Smooth muscle cell of the brain vasculature (primary cell): ENCODE measurements around the gene CSNK2A2.

Experiments used
- DNase-seq: peaks from one replicate; pipeline ENCODE4 v3.0.0-alpha.2; 2012; ENCODE audit warnings: low read depth, low spot score

CSNK2A2 gene

GRCh38 chr16:58198803-58199411, 1.0 kb upstream of the CSNK2A2 start:
- no peak for DNase-seq

DNA sequence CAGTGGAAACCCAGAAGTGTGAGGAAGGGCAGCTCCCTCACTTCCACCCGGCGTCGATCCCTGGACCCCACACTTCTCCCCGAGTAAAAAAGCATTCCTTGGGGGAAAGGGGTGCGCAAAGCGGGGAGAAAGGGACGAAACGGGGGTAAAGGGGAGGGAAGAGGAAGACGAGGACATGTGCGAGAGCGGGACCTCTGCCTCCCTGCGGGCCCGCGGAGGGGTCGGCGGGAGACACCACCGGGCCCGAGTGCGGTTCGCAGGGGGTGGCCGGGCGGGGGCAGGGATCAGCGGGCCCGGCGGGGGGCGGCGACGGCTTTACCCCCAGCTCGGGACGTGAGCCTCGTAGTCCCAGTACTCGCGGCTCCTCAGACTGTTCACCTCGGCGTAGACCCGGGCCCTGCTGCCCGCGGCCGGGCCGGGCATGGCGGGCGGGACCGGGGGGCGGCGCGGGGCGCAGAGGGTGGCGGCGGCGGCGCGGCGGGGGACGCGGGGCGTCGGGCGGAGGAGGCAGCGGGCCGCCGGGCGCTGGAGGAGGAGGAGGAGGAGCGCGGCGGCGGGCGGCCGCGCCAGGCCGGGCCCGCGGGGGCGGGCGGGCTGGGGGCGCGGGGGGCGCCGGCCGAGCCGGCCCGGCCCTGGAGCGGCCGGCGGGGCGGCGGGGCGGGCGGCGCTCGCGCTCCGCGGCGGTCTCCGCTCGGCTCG, 443 bp downstream of the CSNK2A2 start:
- DNase-seq, result no peak

DNA sequence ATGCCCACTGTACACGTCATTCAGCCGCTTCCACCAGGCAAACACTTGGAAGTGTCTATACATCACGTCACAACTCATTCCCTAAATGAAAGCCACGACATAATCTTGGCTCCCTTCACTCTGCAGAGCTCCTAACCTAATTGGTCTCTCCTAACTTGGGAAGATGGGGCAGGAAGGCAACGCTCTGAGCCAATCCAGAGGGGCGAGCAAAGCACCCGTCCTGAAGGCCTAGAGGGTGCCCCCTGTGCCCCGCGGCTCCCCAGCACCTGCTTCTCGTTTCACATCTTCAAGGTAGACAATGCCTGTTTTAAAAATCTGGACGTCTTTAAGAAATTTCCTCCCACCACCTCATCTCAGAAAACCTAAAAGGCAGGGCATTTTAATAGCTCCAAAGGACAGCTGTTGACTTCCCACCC, 1.0 kb downstream of the CSNK2A2 start:
- DNase-seq, result no peak

DNA sequence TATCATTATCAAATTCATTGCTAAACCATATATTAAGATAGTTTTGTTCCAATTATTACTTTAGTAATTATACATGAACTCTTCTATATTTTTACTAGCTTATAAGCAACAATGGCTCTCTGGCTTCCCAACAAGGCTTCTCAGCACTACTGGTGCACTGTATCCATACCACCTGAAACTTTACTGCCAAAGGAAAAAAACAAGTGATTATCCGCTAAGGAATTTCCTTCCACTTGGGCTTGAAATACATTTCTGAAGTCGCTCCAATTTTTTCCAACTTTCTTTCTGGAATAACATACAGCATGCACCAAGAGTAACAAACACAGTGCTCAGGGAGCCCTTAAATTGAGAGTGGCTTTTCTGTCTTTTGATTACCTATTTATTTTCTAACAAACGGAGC, 2.1 kb downstream of the CSNK2A2 start:
- DNase-seq, result no peak

DNA sequence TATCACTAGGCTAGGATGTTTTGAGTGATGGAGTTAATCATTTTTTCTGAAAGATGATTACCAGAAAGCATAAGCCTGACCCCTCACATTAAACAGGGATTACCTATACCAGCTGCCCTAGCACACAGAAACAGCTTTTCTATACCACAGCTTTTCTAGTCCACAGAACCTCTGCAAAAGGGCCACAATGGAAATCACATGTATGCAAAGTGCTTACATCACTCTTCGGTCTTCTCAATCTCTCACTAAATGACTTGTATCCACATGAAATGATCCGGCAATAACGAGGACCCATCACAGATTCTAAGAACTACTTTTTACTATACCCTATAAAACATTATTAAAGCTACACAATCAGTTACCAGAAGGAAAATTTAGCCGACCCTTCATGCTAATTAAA, 2.6 kb downstream of the CSNK2A2 start:
- DNase-seq, result no peak

GRCh38 chr16:58194790-58195189, 3.1 kb downstream of the CSNK2A2 start:
- DNase-seq, result no peak

DNA sequence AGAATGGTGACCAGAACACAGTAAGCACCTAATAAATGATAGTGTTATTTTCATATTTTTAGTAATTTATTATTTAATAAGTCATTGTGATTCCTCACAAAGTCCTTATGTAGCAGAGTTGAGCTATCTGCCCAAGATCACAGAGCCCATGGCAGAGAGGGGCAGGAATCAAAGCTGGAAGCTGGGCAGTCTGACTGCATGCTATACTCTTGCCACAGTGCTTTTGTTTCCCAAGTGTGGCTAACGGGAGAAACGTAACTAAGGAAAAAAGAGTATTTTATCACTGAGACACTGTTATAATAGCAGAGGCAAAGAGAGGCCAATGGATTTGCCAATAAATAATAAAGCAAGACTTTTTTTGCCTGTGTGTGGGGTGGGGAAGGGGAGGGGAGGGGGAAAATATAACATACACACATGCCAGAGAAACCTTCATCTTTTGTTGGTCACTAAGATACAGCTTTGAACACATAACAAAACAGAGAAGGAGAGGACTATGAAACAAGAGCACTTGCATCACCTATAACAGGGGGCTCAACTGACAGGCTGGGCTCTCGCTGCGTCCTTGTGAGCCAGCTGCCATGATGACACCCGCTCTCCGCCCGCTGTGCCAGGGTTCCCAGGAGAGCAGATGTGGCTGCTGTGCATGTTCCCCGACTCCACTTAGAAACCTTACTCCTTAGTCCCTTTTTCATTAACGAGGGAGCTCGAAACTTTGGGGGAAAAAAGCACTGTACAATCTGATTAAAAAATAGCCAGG, 10.1 kb downstream of the CSNK2A2 start:
- DNase-seq, result no peak

DNA sequence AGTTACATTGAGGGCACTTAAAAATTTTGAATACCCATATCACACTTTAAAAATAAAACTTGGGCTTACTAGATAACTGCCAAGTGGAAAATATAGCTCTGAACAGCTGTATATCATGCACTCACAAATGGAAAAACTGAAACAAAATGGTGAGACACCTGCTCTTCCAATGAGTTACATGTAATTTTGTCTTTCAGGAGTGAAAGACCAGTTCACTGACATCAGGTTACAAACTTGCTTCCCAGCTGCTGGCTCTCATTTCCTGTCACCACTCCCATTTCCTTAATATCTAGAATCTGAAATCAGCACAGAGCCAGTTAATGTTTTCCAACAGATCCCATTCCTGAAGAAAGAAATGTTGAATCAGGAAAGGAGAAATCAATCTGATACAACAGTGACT, 10.8 kb downstream of the CSNK2A2 start:
- no peak for DNase-seq

DNA sequence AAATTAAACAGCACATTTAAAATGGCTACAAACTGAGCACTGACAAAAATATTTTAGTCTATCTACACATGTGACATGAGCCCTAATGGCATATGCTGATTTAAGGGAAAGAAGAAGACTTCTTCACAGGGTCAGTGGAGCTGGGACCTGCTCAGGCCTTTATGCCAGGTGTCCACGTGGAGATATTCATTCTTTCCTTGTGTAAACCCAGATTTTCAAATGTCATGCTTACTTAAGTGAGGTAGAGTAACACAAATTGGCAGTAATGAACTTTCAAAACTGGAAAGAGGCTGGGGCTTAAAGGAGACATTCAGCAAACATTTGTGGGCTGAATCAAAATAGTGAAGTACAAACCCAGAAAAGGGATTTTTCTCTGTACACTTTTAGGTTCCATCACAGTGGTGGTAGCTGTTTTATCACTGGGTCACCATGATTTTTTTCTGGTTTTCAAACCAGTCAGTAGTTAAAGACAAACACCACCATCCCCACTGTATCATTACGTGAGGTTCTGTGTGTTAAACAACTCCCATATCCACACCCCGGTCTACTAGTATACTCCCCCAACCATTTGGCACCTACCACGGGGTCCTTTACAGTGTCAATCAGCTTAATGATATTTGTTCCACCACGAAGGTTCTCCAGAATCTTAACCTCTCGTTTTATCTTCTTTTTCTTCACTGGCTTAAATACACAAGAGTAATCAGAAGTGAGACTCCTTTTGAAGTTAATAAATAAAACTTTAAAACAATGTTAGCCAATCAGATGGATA, 11.5 kb downstream of the CSNK2A2 start:
- no peak for DNase-seq

GRCh38 chr16:58177353-58177710, 20.6 kb downstream of the CSNK2A2 start:
- DNase-seq, result no peak

DNA sequence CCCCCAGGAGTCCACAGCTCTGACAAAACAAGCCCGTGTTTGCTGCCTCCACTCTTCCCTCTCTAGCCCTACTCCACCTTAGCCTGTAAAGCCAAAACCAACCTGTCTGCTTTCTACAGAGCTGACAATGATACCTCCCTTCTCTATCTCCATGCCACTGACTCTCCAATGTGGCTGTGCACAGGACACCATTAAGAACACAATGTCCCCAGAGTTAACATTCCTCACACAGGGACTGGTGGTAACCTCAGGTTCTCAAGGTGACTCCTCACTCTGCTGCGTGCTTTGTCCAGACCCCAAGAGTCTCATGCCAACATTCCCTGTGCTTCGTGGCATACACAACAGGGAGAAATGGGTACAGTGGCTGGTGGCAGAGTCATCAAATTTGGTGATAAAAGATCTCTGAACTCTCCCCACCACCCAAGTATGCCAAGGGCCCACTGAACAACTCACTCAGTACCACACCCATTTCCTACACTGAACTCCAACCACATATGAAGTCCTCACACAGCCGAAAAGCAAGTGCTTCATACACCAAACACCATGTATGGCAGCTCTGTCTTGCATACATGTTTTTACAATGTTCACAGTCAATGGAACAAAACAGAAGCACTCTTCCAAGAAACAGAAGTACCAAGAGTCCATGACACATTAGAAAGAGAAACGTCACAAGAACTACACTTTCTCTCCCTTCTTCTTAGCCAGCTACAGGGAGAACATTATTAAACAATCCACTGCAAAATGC, 21.1 kb downstream of the CSNK2A2 start:
- DNase-seq, result no peak

DNA sequence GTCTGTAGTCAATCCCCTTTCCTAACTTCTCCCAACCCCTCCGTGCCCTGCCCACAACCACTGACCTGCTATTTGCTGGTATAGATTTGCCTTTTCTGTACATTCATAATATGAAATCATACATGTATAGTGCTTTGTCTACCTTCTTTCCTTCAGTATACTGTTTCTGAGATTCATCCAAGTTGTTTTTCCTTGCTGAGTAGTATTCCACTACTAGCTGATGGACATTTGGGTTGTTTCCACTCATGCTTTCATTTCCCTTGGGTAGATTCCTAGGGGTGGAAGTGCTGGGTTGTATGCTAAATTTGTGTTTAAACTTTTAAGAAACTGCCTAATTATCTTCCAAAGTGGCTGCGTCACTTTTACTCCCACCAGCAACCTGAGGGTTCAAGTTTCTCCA, 27.7 kb downstream of the CSNK2A2 start:
- no peak for DNase-seq

DNA sequence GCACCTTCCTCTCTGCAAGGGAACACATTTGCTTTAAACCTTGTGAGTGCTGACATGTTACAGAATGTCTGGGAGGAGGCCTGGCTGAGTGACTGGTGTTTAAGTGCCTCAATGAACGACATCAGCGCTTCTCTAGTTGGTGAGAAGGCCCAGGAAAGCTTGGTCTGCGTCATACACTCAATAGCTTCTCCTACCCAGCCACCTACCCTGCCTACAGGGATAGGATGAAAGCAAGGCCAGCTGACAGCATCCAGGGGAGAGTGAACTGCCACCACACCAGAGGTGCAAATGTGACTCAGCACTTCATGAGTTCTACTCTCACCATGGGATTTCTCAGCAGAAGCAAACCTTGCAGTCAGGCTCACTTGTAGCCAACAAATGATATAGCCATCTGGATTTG, 37.1 kb downstream of the CSNK2A2 start:
- DNase-seq, result no peak

DNA sequence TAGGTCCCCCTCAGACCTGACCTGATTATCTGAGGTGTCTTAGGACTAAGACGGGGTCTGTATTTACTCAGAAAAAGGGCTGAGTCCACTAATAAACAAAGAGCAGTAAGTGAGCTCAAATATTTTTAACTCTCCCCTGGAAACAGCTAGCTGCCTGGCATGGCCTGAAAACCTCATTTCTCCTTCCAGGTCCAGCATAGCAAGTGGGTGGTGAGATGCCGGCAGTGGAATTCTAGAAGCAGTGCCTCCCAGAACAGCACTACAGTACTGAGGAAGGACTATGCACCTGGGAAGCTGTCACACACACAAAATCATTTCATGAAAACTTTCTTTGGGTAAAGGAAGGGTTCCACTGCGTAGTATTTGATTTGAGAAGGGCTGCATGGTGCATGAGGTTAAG, 39.2 kb downstream of the CSNK2A2 start:
- no peak for DNase-seq

DNA sequence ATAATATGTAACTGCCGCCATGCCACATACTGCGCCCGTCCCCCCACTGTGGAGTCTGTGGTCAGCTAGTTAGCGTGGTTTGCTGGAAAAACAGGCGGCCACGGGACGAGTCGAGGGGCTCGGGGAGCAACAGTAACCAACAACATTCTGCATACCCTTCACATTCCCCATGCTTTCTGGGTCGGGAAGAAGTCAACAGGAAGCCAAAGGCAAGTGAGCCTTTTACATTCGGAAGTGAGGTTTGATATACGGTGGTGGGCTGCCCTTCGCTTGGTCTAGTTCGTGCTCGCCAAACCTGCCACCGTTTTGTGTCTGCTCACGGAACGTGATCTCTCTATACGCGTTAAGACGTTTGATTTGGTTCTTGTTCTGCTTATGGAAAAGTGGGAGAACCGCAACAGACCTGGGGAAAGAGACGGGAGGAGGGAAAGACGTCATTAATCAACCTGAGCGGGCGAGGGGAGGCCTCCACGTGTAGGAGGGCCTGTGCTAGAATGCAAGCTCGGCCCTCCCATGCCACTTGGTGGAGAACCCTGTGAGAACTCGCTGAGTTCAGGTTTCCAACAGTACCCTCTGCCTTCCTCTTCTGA, 39.9 kb downstream of the CSNK2A2 start:
- DNase-seq, result no peak

GRCh38 chr16:58157239-58157638, 40.7 kb downstream of the CSNK2A2 start:
- no peak for DNase-seq

GRCh38 chr16:58155839-58156238, 42.1 kb downstream of the CSNK2A2 start:
- DNase-seq, result no peak

DNA sequence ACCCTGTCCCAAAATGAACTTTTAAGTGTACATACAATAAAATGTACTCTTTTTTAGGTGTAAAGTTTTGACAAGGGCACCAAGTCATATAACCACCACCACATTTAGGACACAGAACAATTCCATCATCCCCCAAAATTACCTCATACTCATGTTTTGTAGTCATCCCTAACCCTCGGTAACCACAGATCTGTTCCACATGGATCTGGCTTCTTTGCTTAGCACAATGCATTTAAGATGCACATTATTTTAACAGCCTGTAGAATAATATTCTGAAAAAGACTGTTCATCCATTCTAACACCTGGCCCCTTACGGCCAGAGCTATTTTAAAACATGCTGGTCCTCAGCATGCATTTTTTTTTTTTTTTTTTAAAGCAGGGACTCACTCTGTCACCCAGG, 43.6 kb downstream of the CSNK2A2 start:
- DNase-seq, result no peak

- no peak for DNase-seq
These were observed 45.5 kb downstream of the CSNK2A2 start for GRCh38 chr16:58152246-58152868.

GRCh38 chr16:58148526-58148925, 49.4 kb downstream of the CSNK2A2 start:
- no peak for DNase-seq

DNA sequence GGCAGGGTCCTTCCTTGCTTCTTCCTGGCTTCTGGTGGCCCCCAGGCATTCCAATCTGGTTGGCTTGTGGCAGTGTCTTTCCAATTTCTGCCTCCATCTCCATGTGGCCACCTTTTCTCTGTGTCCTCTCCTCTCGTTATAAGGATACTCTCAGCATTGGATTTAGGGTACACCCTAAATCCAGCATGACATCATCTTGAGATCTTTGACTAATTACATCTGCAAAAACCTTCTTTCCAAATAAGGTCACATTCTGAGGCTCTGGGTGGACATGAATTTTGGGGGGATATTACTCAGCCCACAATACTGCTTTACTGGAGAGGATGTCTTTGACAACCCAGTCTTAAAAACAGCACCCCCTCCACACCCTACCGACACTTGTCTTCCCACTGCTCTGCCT, 49.8 kb downstream of the CSNK2A2 start:
- no peak for DNase-seq
